HepG2 (cell line): ENCODE data around the gene NDUFB7. TPM values are rescaled to one million over a fixed set of nuclear protein-coding genes. Genes with fewer than 3 reads are reported as not detected.
A peak's percentile ranks its signal among the peaks of the same experiment; 100 is the strongest.

ENCODE experiments used
- DNMT3B ChIP-seq: conservative IDR thresholded peaks from 2 replicates; pipeline ENCODE4 v1.6.1; 2016; ENCODE audit warnings: missing biosample characterization, control low read depth
- GABPA ChIP-seq, 2 experiments: IDR thresholded peaks; 2 replicates each; pipeline ENCODE4 v1.6.1; 2011 to 2016; ENCODE audit warnings: low read depth in 2 of 2, low read length in 1 of 2, missing biosample characterization in 1 of 2, missing genetic modification characterization in 1 of 2
- JUN ChIP-seq: sonication (generic); formaldehyde crosslinking; IDR thresholded peaks from 2 replicates; pipeline ENCODE4 v1.4.0; 2020; ENCODE audit warnings: mild to moderate bottlenecking, missing genetic modification reagents
- NR2F1 ChIP-seq, 2 experiments: fragments of 450-650 bp in 1 of 2; formaldehyde crosslinking in 1 of 2; IDR thresholded peaks; 2 replicates each; pipeline versions ENCODE4 v1.5.0 to v1.6.1; 2016 to 2020; ENCODE audit warnings: mild to moderate bottlenecking in 1 of 2, missing compliant biosample characterization in 1 of 2, missing genetic modification reagents in 1 of 2, moderate library complexity in 1 of 2
- SAP130 ChIP-seq: IDR thresholded peaks from 2 replicates; pipeline ENCODE4 v1.6.1; 2016; ENCODE audit warnings: low read depth
- TRIM24 ChIP-seq: sonication (generic); formaldehyde crosslinking; IDR thresholded peaks from 2 replicates; pipeline ENCODE4 v1.8.0; 2022; ENCODE audit warnings: mild to moderate bottlenecking, missing genetic modification reagents
- YEATS2 ChIP-seq: sonication (generic); formaldehyde crosslinking; IDR thresholded peaks from 2 replicates; pipeline ENCODE4 v1.4.0; 2020; ENCODE audit warnings: missing genetic modification reagents, borderline replicate concordance
- ZNF136 ChIP-seq: sonication (generic); formaldehyde crosslinking; IDR thresholded peaks from 2 replicates; pipeline ENCODE4 v1.8.1; 2022; ENCODE audit warnings: low read depth, mild to moderate bottlenecking, moderate library complexity, missing genetic modification reagents
- ZNF253 ChIP-seq: sonication (generic); formaldehyde crosslinking; IDR thresholded peaks from 2 replicates; pipeline ENCODE4 v1.8.0; 2022; ENCODE audit warnings: mild to moderate bottlenecking, missing genetic modification reagents, borderline replicate concordance
- ZNF766 ChIP-seq: sonication (generic); formaldehyde crosslinking; IDR thresholded peaks from 2 replicates; pipeline ENCODE4 v1.5.0; 2020; ENCODE audit warnings: missing genetic modification reagents, borderline replicate concordance
- ZNF879 ChIP-seq: sonication (generic); formaldehyde crosslinking; IDR thresholded peaks from 2 replicates; pipeline ENCODE4 v1.8.1; 2023; ENCODE audit warnings: missing genetic modification reagents
- polyA plus RNA-seq, 8 experiments: library from polyadenylated mRNA; depleted of rRNA in 3 of 8; stranded (reverse) in 7 of 8; unstranded in 1 of 8; fragments of >200 nt; fragmentation: Illumina TruSeq in 4 of 8; extraction: Trizol in 4 of 8; gene quantifications; 2 replicates each; pipeline versions ENCODE4 v1.2.1 to v1.2.3, GENCODE V29; 2011 to 2016; ENCODE audit warnings: low read depth in 4 of 8, missing spikeins in 1 of 8, mixed read lengths in 1 of 8; ENCODE audit not compliant: insufficient read depth in 1 of 8
- total RNA-seq, 5 experiments: library from RNA; depleted of rRNA; stranded (reverse); fragments of >200 nt; fragmentation: Illumina TruSeq; extraction: Trizol; gene quantifications; 2 replicates each; pipeline ENCODE4 v1.2.3, GENCODE V29; 2016; ENCODE audit warnings: low read depth in 1 of 5
- TF ChIP-seq, protein P1 (sequence below): sonication (generic); formaldehyde crosslinking; IDR thresholded peaks from 2 replicates; pipeline ENCODE4 v1.5.0; 2020; ENCODE audit warnings: missing genetic modification reagents, mild to moderate bottlenecking, borderline replicate concordance
- TF ChIP-seq, protein P2 (sequence below): sonication (generic); formaldehyde crosslinking; IDR thresholded peaks from 2 replicates; pipeline ENCODE4 v1.5.0; 2020; ENCODE audit warnings: missing genetic modification reagents
- TF ChIP-seq, protein P3 (sequence below): sonication (generic); formaldehyde crosslinking; IDR thresholded peaks from 2 replicates; pipeline ENCODE4 v1.5.0; 2020; ENCODE audit warnings: mild to moderate bottlenecking, missing genetic modification reagents, borderline replicate concordance
- TF ChIP-seq, protein P4 (sequence below): sonication (generic); formaldehyde crosslinking; IDR thresholded peaks from 2 replicates; pipeline ENCODE4 v1.8.0; 2022; ENCODE audit warnings: mild to moderate bottlenecking, missing genetic modification reagents, moderate library complexity
- TF ChIP-seq, protein P5 (sequence below): sonication (generic); formaldehyde crosslinking; conservative IDR thresholded peaks from 2 replicates; pipeline ENCODE4 v1.4.0; 2020; ENCODE audit warnings: missing genetic modification reagents
- TF ChIP-seq, protein P6 (sequence below): IDR thresholded peaks from 2 replicates; pipeline ENCODE4 v1.6.1; 2016; ENCODE audit warnings: missing biosample characterization, missing genetic modification reagents, low read depth

The NDUFB7 gene
- total and polyA plus RNA-seq, 2 of the 13 experiments (the other 11 are each of a cell fraction or from before 2014, with no cell fraction given) = 156 to 198 TPM

DNA sequence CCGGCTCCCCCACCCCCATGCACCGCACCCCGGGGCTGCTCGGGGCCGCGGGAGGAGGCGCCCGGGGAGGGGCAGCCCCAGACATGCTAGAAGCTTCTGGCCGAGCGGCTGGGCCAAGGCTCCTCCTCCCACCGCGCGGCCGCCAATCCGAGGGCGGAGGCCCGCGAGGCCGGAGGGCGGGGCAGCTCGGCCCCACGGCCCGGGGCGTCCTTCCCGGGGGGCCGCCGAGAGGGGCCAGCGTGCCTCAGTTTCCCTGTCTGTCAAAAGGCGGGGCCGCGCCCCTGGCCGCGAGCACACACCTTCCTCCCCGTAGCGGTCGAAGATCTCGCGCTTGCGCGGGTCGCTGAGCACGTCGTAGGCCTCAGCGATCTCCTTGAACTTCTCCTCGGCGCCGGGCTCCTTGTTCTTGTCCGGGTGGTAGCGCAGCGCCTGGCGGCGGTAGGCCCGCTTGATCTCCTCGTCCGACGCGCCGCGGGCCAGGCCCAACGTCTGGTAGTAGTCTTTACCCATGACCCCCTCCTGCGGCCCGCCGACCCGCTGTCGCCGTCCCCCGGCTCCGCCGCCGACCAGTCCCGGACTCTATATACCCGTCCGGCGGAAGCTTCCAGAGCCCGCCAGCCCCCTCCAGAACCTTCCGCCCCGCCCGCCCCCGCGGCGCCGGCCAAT, 53.9 kb downstream of the NDUFB7 start, which contains the start of gene DNAJB1 (continued):
- TF ChIP-seq TRIM24 (CRISPR knock-in tag) = no peak
- peak; percentile 60; the same call in 1 of the 2 replicates for TF ChIP-seq ZNF766 (CRISPR knock-in tag)
- TF ChIP-seq, protein P1, sequence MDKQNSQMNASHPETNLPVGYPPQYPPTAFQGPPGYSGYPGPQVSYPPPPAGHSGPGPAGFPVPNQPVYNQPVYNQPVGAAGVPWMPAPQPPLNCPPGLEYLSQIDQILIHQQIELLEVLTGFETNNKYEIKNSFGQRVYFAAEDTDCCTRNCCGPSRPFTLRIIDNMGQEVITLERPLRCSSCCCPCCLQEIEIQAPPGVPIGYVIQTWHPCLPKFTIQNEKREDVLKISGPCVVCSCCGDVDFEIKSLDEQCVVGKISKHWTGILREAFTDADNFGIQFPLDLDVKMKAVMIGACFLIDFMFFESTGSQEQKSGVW = no peak
- TF ChIP-seq ZNF136 (CRISPR knock-in tag) = no peak
- TF ChIP-seq, protein P2, sequence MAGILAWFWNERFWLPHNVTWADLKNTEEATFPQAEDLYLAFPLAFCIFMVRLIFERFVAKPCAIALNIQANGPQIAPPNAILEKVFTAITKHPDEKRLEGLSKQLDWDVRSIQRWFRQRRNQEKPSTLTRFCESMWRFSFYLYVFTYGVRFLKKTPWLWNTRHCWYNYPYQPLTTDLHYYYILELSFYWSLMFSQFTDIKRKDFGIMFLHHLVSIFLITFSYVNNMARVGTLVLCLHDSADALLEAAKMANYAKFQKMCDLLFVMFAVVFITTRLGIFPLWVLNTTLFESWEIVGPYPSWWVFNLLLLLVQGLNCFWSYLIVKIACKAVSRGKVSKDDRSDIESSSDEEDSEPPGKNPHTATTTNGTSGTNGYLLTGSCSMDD (CRISPR knock-in tag) = no peak
- 0 out of 2 replicates have a peak, but pooled peaks have one; percentile 20 for TF ChIP-seq YEATS2 (CRISPR knock-in tag)
- TF ChIP-seq GABPA (IDR thresholded peaks at IDR 0.05; ENCODE audit: low read depth, low read length) = no peak
- TF ChIP-seq GABPA (CRISPR knock-in tag; IDR thresholded peaks at IDR 0.05; ENCODE audit: low read depth) = peak; percentile 27
- TF ChIP-seq, protein P3, sequence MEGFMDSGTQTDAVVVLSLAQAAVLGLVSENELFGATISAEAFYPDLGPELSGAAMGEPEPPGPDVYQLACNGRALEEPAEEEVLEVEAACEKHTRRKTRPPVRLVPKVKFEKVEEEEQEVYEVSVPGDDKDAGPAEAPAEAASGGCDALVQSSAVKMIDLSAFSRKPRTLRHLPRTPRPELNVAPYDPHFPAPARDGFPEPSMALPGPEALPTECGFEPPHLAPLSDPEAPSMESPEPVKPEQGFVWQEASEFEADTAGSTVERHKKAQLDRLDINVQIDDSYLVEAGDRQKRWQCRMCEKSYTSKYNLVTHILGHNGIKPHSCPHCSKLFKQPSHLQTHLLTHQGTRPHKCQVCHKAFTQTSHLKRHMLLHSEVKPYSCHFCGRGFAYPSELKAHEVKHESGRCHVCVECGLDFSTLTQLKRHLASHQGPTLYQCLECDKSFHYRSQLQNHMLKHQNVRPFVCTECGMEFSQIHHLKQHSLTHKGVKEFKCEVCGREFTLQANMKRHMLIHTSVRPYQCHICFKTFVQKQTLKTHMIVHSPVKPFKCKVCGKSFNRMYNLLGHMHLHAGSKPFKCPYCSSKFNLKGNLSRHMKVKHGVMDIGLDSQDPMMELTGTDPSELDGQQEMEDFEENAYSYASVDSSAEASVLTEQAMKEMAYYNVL (CRISPR knock-in tag) = no peak
- TF ChIP-seq NR2F1 (CRISPR knock-in tag; IDR thresholded peaks at IDR 0.05) = no peak
- TF ChIP-seq ZNF879 (CRISPR knock-in tag) = no peak
- TF ChIP-seq SAP130 (CRISPR knock-in tag) = peak; percentile 53; the same call in 1 of the 2 replicates
- TF ChIP-seq, protein P4, sequence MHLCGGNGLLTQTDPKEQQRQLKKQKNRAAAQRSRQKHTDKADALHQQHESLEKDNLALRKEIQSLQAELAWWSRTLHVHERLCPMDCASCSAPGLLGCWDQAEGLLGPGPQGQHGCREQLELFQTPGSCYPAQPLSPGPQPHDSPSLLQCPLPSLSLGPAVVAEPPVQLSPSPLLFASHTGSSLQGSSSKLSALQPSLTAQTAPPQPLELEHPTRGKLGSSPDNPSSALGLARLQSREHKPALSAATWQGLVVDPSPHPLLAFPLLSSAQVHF (CRISPR knock-in tag) = no peak
- no peak; the same call in 1 of the 2 replicates for TF ChIP-seq DNMT3B (CRISPR knock-in tag)
- TF ChIP-seq, protein P5, sequence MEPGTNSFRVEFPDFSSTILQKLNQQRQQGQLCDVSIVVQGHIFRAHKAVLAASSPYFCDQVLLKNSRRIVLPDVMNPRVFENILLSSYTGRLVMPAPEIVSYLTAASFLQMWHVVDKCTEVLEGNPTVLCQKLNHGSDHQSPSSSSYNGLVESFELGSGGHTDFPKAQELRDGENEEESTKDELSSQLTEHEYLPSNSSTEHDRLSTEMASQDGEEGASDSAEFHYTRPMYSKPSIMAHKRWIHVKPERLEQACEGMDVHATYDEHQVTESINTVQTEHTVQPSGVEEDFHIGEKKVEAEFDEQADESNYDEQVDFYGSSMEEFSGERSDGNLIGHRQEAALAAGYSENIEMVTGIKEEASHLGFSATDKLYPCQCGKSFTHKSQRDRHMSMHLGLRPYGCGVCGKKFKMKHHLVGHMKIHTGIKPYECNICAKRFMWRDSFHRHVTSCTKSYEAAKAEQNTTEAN = no peak
- no peak for TF ChIP-seq ZNF253 (CRISPR knock-in tag)
- TF ChIP-seq, protein P6, sequence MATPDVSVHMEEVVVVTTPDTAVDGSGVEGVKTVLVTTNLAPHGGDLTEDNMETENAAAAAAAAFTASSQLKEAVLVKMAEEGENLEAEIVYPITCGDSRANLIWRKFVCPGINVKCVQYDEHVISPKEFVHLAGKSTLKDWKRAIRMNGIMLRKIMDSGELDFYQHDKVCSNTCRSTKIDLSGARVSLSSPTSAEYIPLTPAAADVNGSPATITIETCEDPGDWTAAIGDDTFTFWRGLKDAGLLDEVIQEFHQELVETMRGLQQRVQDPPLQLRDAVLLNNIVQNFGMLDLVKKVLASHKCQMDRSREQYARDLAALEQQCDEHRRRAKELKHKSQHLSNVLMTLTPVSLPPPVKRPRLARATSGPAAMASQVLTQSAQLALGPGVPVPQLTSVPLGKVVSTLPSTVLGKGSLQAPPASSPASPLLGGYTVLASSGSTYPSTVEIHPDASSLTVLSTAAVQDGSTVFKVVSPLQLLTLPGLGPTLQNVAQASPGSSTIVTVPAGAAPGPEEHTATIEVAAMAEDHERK (CRISPR knock-in tag) = no peak
- TF ChIP-seq JUN (CRISPR knock-in tag) = no peak
